ENCODE results near the gene MALAT1.

Gene MALAT1

GRCh38 chr11:65486570-65487466 is 12.0 kb upstream of the MALAT1 start:
- H3K27me3 ChIP-seq = no peaks in the 10 kb centered on the region
- H3K4me1 ChIP-seq (ENCODE audit: control insufficient read depth in 1 of 2, insufficient read depth in 1 of 2, low read depth in 1 of 2, low read length in 1 of 2) = peaks cover 40 to 43% of the 10 kb centered on the region in 2 experiments
- H3K36me3 ChIP-seq = no peaks in the 10 kb centered on the region
- peak overlapping the region in 1 of 2 experiments; percentile 57 for H3K4me3 ChIP-seq (ENCODE audit: low read depth in 1 of 2, low read length in 1 of 2)
- no peaks in the 10 kb centered on the region for H3K9me3 ChIP-seq
- peak overlapping the region; percentile 96 for H3K27ac ChIP-seq
- TF ChIP-seq CTCF (IDR thresholded peaks at IDR 0.05) = no peak

GRCh38 chr11:65487467-65488272 is 11.2 kb upstream of the MALAT1 start:
- Histone ChIP-seq H3K36me3 (no peaks in the 10 kb centered on the region), H3K9me3 (no peaks in the 10 kb centered on the region), H3K4me3 (ENCODE audit: low read depth in 1 of 2, low read length in 1 of 2) (peak overlapping the region; percentile 39 to 57), H3K27ac (peak overlapping the region; percentile 96), H3K4me1 (ENCODE audit: control insufficient read depth in 1 of 2, insufficient read depth in 1 of 2, low read depth in 1 of 2, low read length in 1 of 2) (peaks cover 48 to 51% of the 10 kb centered on the region in 2 experiments), H3K27me3 (no peaks in the 10 kb centered on the region)
- TF ChIP-seq CTCF (IDR thresholded peaks at IDR 0.05) = peak; percentile 21

- peak overlapping the region; percentile 39 to 57 for H3K4me3 ChIP-seq (ENCODE audit: low read depth in 1 of 2, low read length in 1 of 2)
- peaks cover 56 to 59% of the 10 kb centered on the region in 2 experiments for H3K4me1 ChIP-seq (ENCODE audit: control insufficient read depth in 1 of 2, insufficient read depth in 1 of 2, low read depth in 1 of 2, low read length in 1 of 2)
- H3K27me3 ChIP-seq = no peaks in the 10 kb centered on the region
- no peaks in the 10 kb centered on the region for H3K9me3 ChIP-seq
- no peaks in the 10 kb centered on the region for H3K36me3 ChIP-seq
- TF ChIP-seq CTCF (IDR thresholded peaks at IDR 0.05) = no peak
- H3K27ac ChIP-seq = peak overlapping the region; percentile 96
These were observed 10.4 kb upstream of the MALAT1 start for GRCh38 chr11:65488273-65489034.

- Histone ChIP-seq H3K4me1 (ENCODE audit: control insufficient read depth in 1 of 2, insufficient read depth in 1 of 2, low read depth in 1 of 2, low read length in 1 of 2) (peaks cover 63 to 66% of the 10 kb centered on the region in 2 experiments), H3K9me3 (no peaks in the 10 kb centered on the region), H3K27me3 (no peaks in the 10 kb centered on the region), H3K27ac (peak overlapping the region; percentile 96), H3K4me3 (ENCODE audit: low read depth in 1 of 2, low read length in 1 of 2) (peak overlapping the region in 1 of 2 experiments; percentile 57), H3K36me3 (no peaks in the 10 kb centered on the region)
- TF ChIP-seq CTCF (IDR thresholded peaks at IDR 0.05) = no peak
These were observed 9.7 kb upstream of the MALAT1 start for GRCh38 chr11:65489035-65489705.

Measured in neutrophil (primary cell).